Trophoblast cell (in vitro differentiated cells and primary cell): ENCODE results near the gene UQCRQ.

Experiments
- DNase-seq, 2 donors: peaks; one replicate each; pipeline ENCODE4 v3.0.0-alpha.2; 2016
- H2AFZ ChIP-seq: 2 replicates; pipeline ENCODE4 v1.6.1; 2013; ENCODE audit warnings: low read length, moderate library complexity, mild to moderate bottlenecking; ENCODE audit not compliant: insufficient read depth, poor library complexity
- H2AK5ac ChIP-seq: 2 replicates; pipeline ENCODE4 v1.6.1; 2013; ENCODE audit warnings: mild to moderate bottlenecking, low read length
- H2BK120ac ChIP-seq: 2 replicates; pipeline ENCODE4 v1.6.1; 2013; ENCODE audit warnings: low read length, mild to moderate bottlenecking, moderate library complexity; ENCODE audit not compliant: insufficient read depth, poor library complexity
- H2BK12ac ChIP-seq: 2 replicates; pipeline ENCODE4 v1.6.1; 2013; ENCODE audit warnings: mild to moderate bottlenecking, low read length, moderate library complexity
- H2BK5ac ChIP-seq: 2 replicates; pipeline ENCODE4 v1.6.1; 2013; ENCODE audit warnings: low read length, low read depth, moderate library complexity, mild to moderate bottlenecking; ENCODE audit not compliant: poor library complexity
- H3K14ac ChIP-seq: 2 replicates; pipeline ENCODE4 v1.6.1; 2013; ENCODE audit warnings: mild to moderate bottlenecking, low read length
- H3K18ac ChIP-seq: 2 replicates; pipeline ENCODE4 v1.6.1; 2013; ENCODE audit warnings: mild to moderate bottlenecking, low read length
- H3K23ac ChIP-seq: 2 replicates; pipeline ENCODE4 v1.6.1; 2013; ENCODE audit warnings: low read length
- H3K27ac ChIP-seq: 2 replicates; pipeline ENCODE4 v1.5.1; 2013; ENCODE audit warnings: low read depth, mild to moderate bottlenecking, inconsistent platforms, low read length, moderate library complexity
- H3K27me3 ChIP-seq: 2 replicates; pipeline ENCODE4 v1.6.1; 2013; ENCODE audit warnings: inconsistent platforms, mild to moderate bottlenecking, low read length, moderate library complexity; ENCODE audit not compliant: insufficient read depth
- H3K36me3 ChIP-seq, 2 experiments: 1 replicate in 1 of 2; 2 replicates in 1 of 2; pipeline ENCODE4 v1.6.1; 2013; ENCODE audit warnings: low read length in 2 of 2, mild to moderate bottlenecking in 2 of 2, moderate library complexity in 1 of 2; ENCODE audit not compliant: insufficient read depth in 2 of 2, control insufficient read depth in 1 of 2
- H3K4ac ChIP-seq: 2 replicates; pipeline ENCODE4 v1.6.1; 2013; ENCODE audit warnings: low read depth, mild to moderate bottlenecking, low read length, moderate library complexity
- H3K4me1 ChIP-seq, 2 experiments: 1 replicate in 1 of 2; 2 replicates in 1 of 2; pipeline ENCODE4 v1.6.1; 2013; ENCODE audit warnings: low read length in 2 of 2, mild to moderate bottlenecking in 2 of 2, moderate library complexity in 1 of 2; ENCODE audit not compliant: insufficient read depth in 2 of 2, control insufficient read depth in 1 of 2
- H3K4me2 ChIP-seq: 2 replicates; pipeline ENCODE4 v1.6.1; 2013; ENCODE audit warnings: inconsistent platforms, mild to moderate bottlenecking, low read length, moderate library complexity
- H3K4me3 ChIP-seq: 2 replicates; pipeline ENCODE4 v1.5.1; 2013; ENCODE audit warnings: mild to moderate bottlenecking, low read depth, low read length, inconsistent platforms
- H3K79me1 ChIP-seq: one replicate; pipeline ENCODE4 v1.6.1; 2013; ENCODE audit warnings: low read length
- H3K79me2 ChIP-seq: 2 replicates; pipeline ENCODE4 v1.6.1; 2013; ENCODE audit warnings: low read length, mild to moderate bottlenecking; ENCODE audit not compliant: control insufficient read depth, insufficient read depth, poor library complexity
- H3K9ac ChIP-seq: 2 replicates; pipeline ENCODE4 v1.6.1; 2013; ENCODE audit warnings: mild to moderate bottlenecking, low read length
- H3K9me3 ChIP-seq: 2 replicates; pipeline ENCODE4 v1.6.1; 2013; ENCODE audit warnings: low read depth, mild to moderate bottlenecking, control low read depth, inconsistent platforms, low read length; ENCODE audit not compliant: insufficient read depth
- H4K12ac ChIP-seq: 2 replicates; pipeline ENCODE4 v1.6.1; 2013; ENCODE audit warnings: low read depth, mild to moderate bottlenecking, low read length, moderate library complexity
- H4K8ac ChIP-seq: 2 replicates; pipeline ENCODE4 v1.6.1; 2013; ENCODE audit warnings: low read depth, mild to moderate bottlenecking, low read length, moderate library complexity
- H4K91ac ChIP-seq: one replicate; pipeline ENCODE4 v1.6.1; 2013; ENCODE audit warnings: low read depth, mild to moderate bottlenecking, low read length, moderate library complexity
- WGBS: extraction: QIAGEN DNeasy Blood & Tissue Kit; methylation state at CpG from one replicate; pipeline ENCODE4 v1.1.7; 2013; ENCODE audit warnings: missing lambda C conversion rate; ENCODE audit not compliant: insufficient read length, insufficient coverage; ENCODE audit errors: extremely low coverage; 5-methylcytosine and 5-hydroxymethylcytosine counted together

The UQCRQ gene

GRCh38 chr5:132865668-132866341 lies 637 bp upstream of the UQCRQ start:
- WGBS: no CpG with 5 or more reads among the region's 30 CpGs
- Histone ChIP-seq H4K12ac (peak overlapping the region; percentile 73), H2AK5ac (no peak overlapping the region), H2BK12ac (no peak overlapping the region), H4K8ac (peak overlapping the region; percentile 90), H3K27ac (peak overlapping the region; percentile 86), H3K27me3 (no peaks in the 10 kb centered on the region), H3K23ac (no peak overlapping the region), H3K4me2 (peak overlapping the region; percentile 60), H2BK120ac (peak overlapping the region; percentile 25), H3K36me3 (peaks cover 4 to 10% of the 10 kb centered on the region in 2 experiments), H3K9me3 (no peaks in the 10 kb centered on the region), H3K9ac (peak overlapping the region; percentile 78), H2AFZ (peak overlapping the region; percentile 58), H4K91ac (peak overlapping the region; percentile 80), H3K14ac (peak overlapping the region; percentile 79), H3K4ac (peak overlapping the region; percentile 18), H3K79me1 (peaks cover 12% of the 10 kb centered on the region), H3K18ac (peak overlapping the region; percentile 34), H2BK5ac (peak overlapping the region; percentile 69), H3K4me1 (peaks cover 5 to 12% of the 10 kb centered on the region in 2 experiments), H3K79me2 (peaks cover 6% of the 10 kb centered on the region), H3K4me3 (no peak overlapping the region)
- no peak for DNase-seq

GRCh38 chr5:132867046-132867451 lies 607 bp downstream of the UQCRQ start:
- Histone ChIP-seq H3K4ac (peak overlapping the region; percentile 93), H2BK120ac (peak overlapping the region; percentile 37), H3K14ac (peak overlapping the region; percentile 50), H3K27ac (peak overlapping the region; percentile 34), H3K79me2 (peaks cover 6% of the 10 kb centered on the region), H2BK12ac (peak overlapping the region; percentile 41), H2BK5ac (peak overlapping the region; percentile 8), H3K9me3 (no peaks in the 10 kb centered on the region), H3K79me1 (peaks cover 12% of the 10 kb centered on the region), H3K18ac (peak overlapping the region; percentile 81), H3K4me1 (peaks cover 5 to 12% of the 10 kb centered on the region in 2 experiments), H4K8ac (peak overlapping the region; percentile 70), H3K23ac (no peak overlapping the region), H2AFZ (peak overlapping the region; percentile 68), H3K4me3 (peak overlapping the region; percentile 84), H4K12ac (peak overlapping the region; percentile 84), H3K27me3 (no peaks in the 10 kb centered on the region), H3K9ac (peak overlapping the region; percentile 91), H2AK5ac (peak overlapping the region; percentile 88), H3K4me2 (peak overlapping the region; percentile 74), H3K36me3 (peaks cover 7 to 17% of the 10 kb centered on the region in 2 experiments), H4K91ac (peak overlapping the region; percentile 23)
- no peak for DNase-seq
- no CpG with 5 or more reads among the region's 13 CpGs for WGBS

GRCh38 chr5:132868754-132869153 lies 2.3 kb downstream of the UQCRQ start:
- no peak overlapping the region for H2BK5ac ChIP-seq
- H4K12ac ChIP-seq: no peak overlapping the region
- no peak overlapping the region for H2BK120ac ChIP-seq
- H3K79me2 ChIP-seq: peaks cover 6% of the 10 kb centered on the region
- H3K27ac ChIP-seq: no peak overlapping the region
- H3K18ac ChIP-seq: no peak overlapping the region
- DNase-seq: no peak
- no peak overlapping the region for H2AK5ac ChIP-seq
- no CpG with 5 or more reads among the region's 4 CpGs for WGBS
- peaks cover 5 to 12% of the 10 kb centered on the region in 2 experiments for H3K4me1 ChIP-seq
- peaks cover 12% of the 10 kb centered on the region for H3K79me1 ChIP-seq
- no peak overlapping the region for H4K8ac ChIP-seq
- H3K36me3 ChIP-seq: peaks cover 7 to 24% of the 10 kb centered on the region in 2 experiments
- no peak overlapping the region for H3K23ac ChIP-seq
- no peak overlapping the region for H3K4me2 ChIP-seq
- no peaks in the 10 kb centered on the region for H3K27me3 ChIP-seq
- H3K14ac ChIP-seq: no peak overlapping the region
- no peak overlapping the region for H3K4me3 ChIP-seq
- no peak overlapping the region for H2AFZ ChIP-seq
- H3K4ac ChIP-seq: no peak overlapping the region
- H4K91ac ChIP-seq: no peak overlapping the region
- H3K9me3 ChIP-seq: no peaks in the 10 kb centered on the region
- H3K9ac ChIP-seq: no peak overlapping the region
- H2BK12ac ChIP-seq: no peak overlapping the region

GRCh38 chr5:132870801-132871200 lies 4.4 kb downstream of the UQCRQ start:
- no peak overlapping the region for H2BK5ac ChIP-seq
- H4K12ac ChIP-seq: no peak overlapping the region
- H3K27ac ChIP-seq: no peak overlapping the region
- no peak overlapping the region for H2AK5ac ChIP-seq
- H3K4me3 ChIP-seq: no peak overlapping the region
- no peak overlapping the region for H2AFZ ChIP-seq
- H3K79me2 ChIP-seq: peaks cover 6% of the 10 kb centered on the region
- no peak overlapping the region for H4K8ac ChIP-seq
- no peak overlapping the region for H3K9ac ChIP-seq
- H3K23ac ChIP-seq: no peak overlapping the region
- WGBS: no CpG with 5 or more reads among the region's 2 CpGs
- peaks cover 10% of the 10 kb centered on the region for H3K79me1 ChIP-seq
- H2BK120ac ChIP-seq: no peak overlapping the region
- H3K4me1 ChIP-seq: peaks cover 3 to 7% of the 10 kb centered on the region in 2 experiments
- no peaks in the 10 kb centered on the region for H3K27me3 ChIP-seq
- no peak overlapping the region for H4K91ac ChIP-seq
- no peak for DNase-seq
- H3K4ac ChIP-seq: no peak overlapping the region
- H3K14ac ChIP-seq: no peak overlapping the region
- H3K9me3 ChIP-seq: no peaks in the 10 kb centered on the region
- H2BK12ac ChIP-seq: no peak overlapping the region
- H3K4me2 ChIP-seq: no peak overlapping the region
- H3K18ac ChIP-seq: no peak overlapping the region
- peaks cover 10 to 30% of the 10 kb centered on the region in 2 experiments for H3K36me3 ChIP-seq
